Testis (tissue), 2 donors: ENCODE data around the gene EBI3.

ENCODE experiments used
- CTCF ChIP-seq, 3 experiments: fragments of 450-650 bp in 2 of 3; fragments of 200-600 bp in 1 of 3; sonication (generic) in 1 of 3; IDR thresholded peaks; one replicate each; pipeline ENCODE4 v1.5.1; 2016 to 2019; ENCODE audit warnings: antibody characterized with exemption in 3 of 3, mild to moderate bottlenecking in 2 of 3, moderate library complexity in 1 of 3
- POLR2A ChIP-seq: fragments of 450-650 bp; IDR thresholded peaks from one replicate; pipeline ENCODE4 v1.6.1; 2017; ENCODE audit warnings: antibody characterized with exemption, mild to moderate bottlenecking, moderate library complexity

- TF ChIP-seq POLR2A (no peak), CTCF (IDR thresholded peaks at IDR 0.05) (peak in 1 of 3 experiments; percentile 16)
Observed at GRCh38 chr19:4208385-4209094, 20.8 kb upstream of the EBI3 start.
